ENCODE data around the gene C1orf21.

C1orf21 gene

DNA sequence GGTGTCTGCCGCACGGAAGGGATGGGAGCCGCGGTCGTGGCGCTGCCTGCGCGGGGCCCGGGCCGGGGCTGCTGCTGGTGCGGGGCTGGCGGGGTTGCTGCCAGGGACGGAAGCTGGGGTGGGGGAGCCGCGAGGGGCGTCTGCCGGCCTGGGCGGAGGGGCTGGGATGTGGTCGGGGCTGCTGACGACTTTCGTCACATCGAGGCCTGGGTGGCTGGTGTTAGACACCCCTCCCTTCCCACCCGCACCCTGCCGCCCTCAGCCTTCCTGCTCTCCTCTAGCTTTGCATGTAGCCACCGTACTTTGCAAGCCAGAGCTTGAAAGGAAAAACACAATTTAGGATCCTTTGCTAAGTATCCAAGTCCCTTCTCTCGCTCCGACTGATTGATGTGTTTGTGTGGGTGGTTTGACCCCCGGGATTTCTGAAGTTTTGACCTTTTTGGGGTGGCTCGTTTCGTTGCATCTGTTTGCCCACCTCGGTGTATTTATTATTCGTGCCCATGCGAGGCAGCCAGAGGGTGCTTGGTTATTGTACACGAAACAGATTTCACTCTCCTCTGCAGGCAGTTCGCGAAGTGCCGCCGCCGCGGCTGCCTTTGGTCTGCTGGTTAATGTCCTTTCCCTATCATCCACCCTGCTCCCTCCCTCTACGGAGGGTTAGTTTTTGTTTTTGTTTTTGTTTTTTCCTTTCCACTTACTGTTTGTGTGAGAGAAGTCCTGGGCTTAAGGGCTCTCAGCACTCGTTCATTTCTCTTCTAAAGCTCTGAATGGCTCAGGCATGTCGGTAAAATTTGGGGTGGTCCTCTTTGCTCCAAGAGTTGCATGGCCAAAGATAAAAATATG, 868 bp downstream of the C1orf21 start:
- FAIRE-seq, result no peak

DNA sequence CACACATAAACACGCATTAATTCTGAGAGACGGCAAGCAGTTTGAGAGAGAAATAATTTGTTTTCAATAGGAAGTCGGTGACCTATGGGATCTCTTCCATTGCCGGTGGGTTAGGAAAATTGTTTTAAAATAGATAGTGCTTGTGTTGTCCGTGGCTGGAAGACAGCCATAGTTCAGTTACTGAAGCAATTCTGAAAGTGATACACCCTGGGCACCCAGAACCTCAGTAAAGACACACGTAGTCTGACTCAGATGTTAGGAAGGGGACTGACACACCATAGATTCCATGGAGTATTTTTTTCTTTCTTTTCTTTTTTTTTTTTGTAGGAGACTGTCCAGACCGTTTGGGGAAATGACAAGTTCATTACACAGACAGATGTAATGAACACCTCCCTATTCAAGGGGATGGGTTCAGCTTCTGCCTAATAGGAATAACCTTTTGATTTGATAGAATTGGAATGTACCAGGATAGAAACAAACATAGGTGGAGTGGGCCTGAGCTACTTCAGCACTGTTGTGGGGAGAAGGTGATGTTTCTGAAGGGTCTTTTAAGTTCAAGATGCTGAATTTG, 1.6 kb downstream of the C1orf21 start:
- no peak for FAIRE-seq

DNA sequence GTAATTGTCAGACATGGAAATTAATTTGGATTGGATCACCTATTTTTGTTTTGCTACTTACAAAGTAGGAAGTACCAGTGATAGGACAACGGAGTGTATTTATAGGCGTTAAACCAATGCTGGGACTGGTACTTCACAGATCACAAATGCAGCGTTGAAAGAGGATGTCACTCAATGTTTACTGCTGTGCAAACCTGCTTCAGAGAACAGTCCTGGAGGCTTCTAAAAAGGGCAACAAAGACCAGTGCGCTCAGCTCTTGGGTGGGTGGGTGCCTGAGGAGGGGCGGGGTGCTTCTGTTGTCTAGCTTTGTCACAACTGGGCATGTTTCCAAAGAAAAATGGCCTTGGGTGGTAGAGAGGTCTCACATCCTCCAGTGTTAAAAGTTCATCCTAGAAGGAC, 2.1 kb downstream of the C1orf21 start:
- FAIRE-seq, result no peak

GRCh38 chr1:184389446-184389845, 2.6 kb downstream of the C1orf21 start:
- FAIRE-seq, result no peak

DNA sequence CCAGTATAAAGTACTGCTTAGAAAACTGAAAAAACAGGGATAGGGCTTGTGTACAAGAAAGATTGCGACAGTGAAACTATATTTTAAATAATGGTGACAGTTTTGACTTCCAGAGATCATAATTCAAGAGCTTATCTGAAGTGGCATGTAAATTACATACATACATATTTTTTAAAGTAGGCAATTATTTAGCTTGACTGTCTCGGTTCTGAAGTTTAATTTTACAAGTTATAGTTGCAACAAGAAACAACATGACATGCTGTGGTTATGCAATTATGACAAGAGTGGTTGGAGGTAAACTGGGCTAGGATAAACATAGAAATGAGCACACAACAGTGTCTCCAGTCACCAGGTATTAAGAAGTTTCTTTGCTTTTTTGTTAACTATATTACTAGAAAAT, 4.1 kb downstream of the C1orf21 start:
- FAIRE-seq, result no peak

GRCh38 chr1:184392067-184392466, 5.2 kb downstream of the C1orf21 start:
- FAIRE-seq, result no peak

DNA sequence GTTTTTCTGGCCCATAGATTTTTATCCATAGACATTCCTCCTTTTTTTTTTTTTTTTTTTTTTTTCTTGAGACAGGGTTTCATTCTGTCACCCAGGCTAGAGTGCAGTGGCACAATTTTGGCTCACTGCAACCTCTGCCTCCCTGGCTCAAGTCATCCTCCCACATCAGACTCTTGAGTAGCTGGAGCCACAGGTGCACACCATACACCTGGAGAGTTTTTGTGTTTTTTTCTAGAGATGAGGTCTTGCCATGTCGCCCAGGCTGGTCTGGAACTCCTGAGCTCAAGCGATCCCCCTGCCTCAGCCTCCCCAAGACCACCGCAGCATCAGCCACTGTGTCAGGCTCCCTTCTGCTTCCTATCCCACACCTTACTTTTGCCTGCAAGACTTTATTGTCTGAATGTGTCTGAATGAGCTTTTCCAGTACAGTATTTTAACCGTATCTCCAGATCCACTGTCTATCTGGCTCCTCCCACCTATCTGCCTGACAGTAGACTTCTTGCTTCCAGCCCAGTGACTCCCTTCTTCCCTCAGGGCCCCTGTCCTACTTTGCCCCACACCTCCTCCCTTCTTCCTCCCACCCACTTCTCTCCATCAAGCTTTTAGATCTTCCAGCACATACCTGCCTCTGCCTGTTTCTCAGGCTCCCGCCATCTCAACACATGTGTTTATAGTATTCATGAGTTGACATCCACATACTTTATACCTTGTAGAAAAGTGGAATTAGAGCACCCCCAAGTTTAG, 6.1 kb downstream of the C1orf21 start:
- no peak for FAIRE-seq

DNA sequence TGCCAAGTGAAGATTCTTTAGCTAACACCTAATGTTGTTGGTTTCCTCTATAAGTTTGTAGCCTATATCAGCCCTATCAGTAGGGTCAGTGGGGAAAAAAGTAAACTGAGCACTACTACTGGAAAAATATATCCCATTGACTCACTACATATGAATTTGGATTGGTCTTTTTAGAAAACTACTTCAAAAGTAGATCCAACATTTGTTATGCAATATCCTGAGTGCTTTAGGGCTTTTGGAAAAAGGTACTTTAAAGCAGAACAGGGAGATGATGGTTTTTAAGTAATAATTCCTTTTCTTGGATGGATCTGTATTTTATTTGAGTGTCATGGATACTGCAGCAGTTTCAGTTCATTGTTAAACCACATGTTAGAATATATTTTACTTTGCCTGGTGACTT, 7.1 kb downstream of the C1orf21 start:
- FAIRE-seq, result no peak

GRCh38 chr1:184395370-184395769, 8.5 kb downstream of the C1orf21 start:
- peak; percentile 7 for FAIRE-seq

GRCh38 chr1:184395937-184396480, 9.2 kb downstream of the C1orf21 start:
- no peak for FAIRE-seq

DNA sequence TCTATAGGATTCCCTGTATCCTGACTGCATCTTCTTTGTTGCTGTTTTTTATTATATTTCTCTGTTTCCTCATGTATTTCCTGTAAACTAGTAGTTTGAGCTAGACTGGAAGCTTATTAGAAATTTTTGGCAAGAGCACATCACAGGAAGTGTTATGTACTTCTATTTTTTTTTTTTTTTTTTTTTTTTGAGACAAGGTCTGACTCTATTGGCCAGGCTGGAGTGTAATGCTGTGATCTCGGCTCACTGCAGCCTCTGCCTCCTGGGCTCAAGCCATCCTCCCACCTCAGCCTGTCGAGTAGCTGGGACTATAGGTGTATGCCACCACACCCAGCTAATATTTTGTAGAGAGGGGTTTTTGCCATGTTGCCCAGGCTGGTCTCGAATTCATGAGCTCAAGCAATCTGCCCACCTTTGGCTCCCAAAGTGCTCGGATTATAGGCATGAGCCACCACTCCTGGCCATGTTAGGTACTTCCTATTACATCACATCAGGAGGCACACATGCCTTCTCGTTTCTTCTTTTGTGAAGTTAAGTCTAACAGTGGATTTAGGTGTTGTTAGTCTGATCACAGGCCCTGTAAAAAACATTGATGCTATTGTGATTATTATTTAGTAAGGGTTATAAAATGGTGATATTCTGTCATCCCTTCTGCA, 12.5 kb downstream of the C1orf21 start:
- FAIRE-seq, result no peak

GRCh38 chr1:184403961-184404726, 17.3 kb downstream of the C1orf21 start:
- no peak for FAIRE-seq

GRCh38 chr1:184404727-184405027, 17.8 kb downstream of the C1orf21 start:
- FAIRE-seq, result no peak

DNA sequence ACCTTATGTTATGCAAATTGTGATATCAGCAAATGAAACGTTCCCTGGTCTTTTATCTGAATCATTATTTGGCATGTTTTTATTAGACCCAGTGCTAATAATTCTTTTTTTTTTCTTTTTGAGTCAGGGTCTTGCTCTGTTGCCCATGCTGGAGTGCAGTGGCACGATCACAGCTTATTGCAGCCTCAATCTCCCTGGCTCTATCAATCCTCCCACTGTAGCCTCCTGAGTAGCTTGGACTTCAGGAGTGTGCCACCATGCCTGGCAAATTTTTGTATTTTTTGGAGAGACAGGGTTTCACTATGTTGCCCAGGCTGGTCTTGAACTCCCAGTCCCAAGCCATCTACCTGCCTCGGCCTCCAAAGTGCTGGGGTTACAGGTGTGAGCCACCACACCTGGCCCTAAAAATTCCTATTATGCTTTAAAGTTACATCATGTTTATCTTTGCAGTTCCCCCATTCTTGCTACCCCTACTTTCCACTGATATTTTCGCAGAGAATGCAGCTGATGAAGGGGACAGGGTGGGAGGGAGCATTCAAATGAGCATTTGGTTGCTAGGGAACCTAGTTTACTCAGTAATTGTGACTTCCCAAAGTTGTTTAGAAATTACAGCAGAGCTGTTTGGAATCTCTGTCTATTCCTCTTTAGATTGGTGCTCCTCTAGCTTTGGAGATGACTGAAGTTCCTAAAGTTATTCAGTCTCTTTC, 18.4 kb downstream of the C1orf21 start:
- FAIRE-seq, result no peak

DNA sequence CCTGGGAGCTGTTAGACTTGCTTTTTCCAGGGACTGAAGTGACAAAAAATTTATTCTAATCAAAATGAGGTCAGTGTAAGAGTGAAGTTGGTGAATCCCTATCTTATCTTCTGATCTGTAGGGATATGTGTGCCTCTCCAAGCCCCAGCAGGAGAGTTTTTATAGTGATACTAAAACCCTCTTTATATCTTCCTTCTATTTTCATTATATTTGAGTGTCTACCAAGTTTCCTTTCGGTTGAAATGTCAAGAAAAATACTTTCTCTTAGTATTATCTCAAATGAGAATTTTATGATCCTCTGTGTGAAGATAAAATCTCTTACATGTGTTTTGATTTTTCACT, 18.9 kb downstream of the C1orf21 start:
- FAIRE-seq, result peak; percentile 71

GRCh38 chr1:184406479-184406878, 19.6 kb downstream of the C1orf21 start:
- no peak for FAIRE-seq

DNA sequence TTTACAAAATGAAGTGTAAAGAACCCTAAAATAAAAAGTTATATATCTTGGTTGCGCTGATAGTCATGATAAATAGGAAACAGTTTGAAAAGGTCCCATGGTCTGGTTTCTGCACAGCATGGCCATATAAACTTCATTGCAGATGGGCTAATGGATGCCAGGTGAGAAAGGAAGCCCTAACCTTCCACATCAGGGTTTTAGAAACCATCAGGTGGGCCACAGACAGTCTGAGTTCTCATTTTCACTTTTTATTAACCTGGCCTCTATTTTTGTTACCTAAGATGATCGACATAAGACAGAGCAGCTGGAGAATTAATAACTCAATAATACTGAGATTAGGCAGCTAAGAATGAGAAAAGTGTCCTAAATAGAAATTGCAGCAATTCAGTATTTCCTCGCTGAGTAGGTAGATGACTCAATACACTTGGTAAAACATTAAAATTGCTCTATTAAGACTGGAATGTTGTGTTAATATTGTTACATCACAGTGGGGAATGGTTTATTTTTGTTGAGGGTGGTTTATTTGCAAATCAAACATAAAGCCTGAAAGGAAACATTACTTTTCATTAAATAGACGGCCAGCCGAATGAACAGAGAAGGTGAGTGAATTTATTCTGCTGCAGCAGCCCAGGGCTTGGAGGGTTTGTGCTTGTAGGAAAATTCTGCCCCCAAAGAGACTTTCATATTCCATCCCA, 21.1 kb downstream of the C1orf21 start:
- no peak for FAIRE-seq

GRCh38 chr1:184408580-184408979, 21.8 kb downstream of the C1orf21 start:
- FAIRE-seq, result no peak

- FAIRE-seq, result no peak
Observed at GRCh38 chr1:184409011-184409410, 22.2 kb downstream of the C1orf21 start.

DNA sequence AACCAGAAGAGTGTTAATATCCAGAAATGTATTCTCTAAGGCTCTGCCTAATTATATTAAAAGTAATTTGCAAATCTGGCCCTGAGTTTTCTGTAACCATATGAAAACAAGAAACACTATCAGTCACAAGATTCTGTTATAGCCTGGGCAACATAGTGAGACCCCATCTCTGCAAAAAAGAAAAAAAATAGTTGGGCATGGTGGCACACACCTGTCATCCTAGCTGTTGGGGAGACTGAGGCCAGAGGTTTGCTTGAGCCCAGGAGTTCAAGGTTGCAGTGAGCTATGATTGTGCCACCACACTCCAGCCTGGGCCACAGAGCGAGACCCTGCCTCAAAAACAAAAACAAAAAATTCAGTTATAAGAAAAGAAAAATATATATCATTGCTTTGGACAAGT, 25.6 kb downstream of the C1orf21 start:
- no peak for FAIRE-seq

DNA sequence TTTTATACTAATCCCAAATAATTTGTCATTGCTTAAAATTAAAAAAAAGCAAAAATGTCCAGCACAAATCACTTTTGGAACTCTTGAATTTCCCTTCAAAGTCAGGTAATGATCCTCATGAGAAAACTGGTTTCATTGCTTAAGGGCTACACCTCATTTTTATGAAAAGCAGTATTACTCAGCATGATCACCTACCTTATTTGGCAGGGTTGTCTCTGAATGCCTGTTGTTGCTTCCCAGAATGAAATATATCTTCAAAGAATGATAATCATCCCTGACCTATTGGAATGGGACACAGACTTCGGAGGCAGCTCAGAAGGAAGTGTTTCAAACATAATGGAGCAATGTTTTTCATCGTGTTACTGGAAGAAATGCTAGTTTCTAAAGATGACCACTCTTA, 29.7 kb downstream of the C1orf21 start:
- FAIRE-seq, result no peak
